ENCODE results near the gene EIF4E2. TPM values are rescaled to one million over a fixed set of nuclear protein-coding genes. Genes with fewer than 3 reads are reported as not detected.

Gene EIF4E2
- total RNA-seq (2022; extraction: Qiagen RNA extraction), result 101 to 174 TPM (median 105 TPM) in 5 replicates

GRCh38 chr2:232550354-232551249 lies at the start of gene EIF4E2, which contains the start of gene TIGD1:
EIF4E2 (plus strand) TSS chr2:232550689; CDS start chr2:232550725, 36 bp downstream.
TIGD1 (minus strand) TSS chr2:232550557; CDS start chr2:232549882, 675 bp downstream.

GRCh38 chr2:232519581-232520438 lies 30.7 kb upstream of the EIF4E2 start, which contains the start of gene PRSS56:
PRSS56 (plus strand) TSS chr2:232520388; CDS start chr2:232520599, 211 bp downstream.

DNA sequence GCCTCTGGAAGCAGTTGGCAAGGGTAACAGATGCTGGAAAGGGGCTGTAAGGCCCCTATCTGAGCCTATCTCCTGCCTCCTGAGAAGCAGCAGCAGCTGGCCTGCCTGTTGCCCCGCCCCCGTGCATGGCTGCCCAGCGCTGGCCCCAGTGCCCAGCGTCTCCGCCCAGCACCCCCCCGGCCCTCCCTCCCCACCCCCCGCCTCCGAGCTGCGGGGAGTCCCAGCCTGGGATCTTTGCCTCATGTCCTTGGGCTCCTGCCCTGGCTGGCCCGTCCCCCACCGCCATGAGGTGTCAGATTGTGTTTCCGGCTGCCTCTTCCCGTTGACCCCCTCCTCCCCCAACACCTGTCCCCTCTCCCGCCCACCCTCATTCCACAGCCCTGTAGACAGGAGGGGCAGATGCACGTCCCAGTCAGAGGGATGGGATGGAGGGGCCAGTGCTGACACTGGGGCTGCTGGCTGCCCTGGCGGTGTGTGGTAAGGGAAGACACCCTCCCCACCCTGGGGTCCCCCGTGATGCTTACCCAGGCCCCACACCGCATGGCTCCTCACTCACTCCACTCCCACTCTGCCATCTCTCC lies 24.6 kb upstream of the EIF4E2 start, which contains the start of gene CHRND:
CHRND (plus strand) TSS at position 370 of the 581 bp plus-strand sequence; CDS start at position 426, 56 bp downstream.

GRCh38 chr2:232539298-232540231 lies 10.9 kb upstream of the EIF4E2 start, which contains the start of gene CHRNG:
CHRNG (plus strand) TSS chr2:232539692; CDS start chr2:232539748, 56 bp downstream.

Other genes with a start within 250 kb of the EIF4E2 start
- 14.4 to 22.1 TPM (median 20.3 TPM) in 5 replicates for gene ALPP, start 171.9 kb upstream of the EIF4E2 start, total RNA-seq (2022; extraction: Qiagen RNA extraction)
- gene ALPG, start 143.8 kb upstream of the EIF4E2 start, total RNA-seq (2022; extraction: Qiagen RNA extraction), result 0.37 to 0.74 TPM (median 0.49 TPM) in 5 replicates
- gene ALPI, start 94.5 kb upstream of the EIF4E2 start, total RNA-seq (2022; extraction: Qiagen RNA extraction), result 0.02 to 0.05 TPM (median 0.04 TPM) in 3 of 5 replicates, not detected in the others
- 0.15 to 0.28 TPM (median 0.21 TPM) in 5 replicates for gene ECEL1, start 62.9 kb upstream of the EIF4E2 start, total RNA-seq (2022; extraction: Qiagen RNA extraction)
- gene PRSS56, start 30.3 kb upstream of the EIF4E2 start, total RNA-seq (2022; extraction: Qiagen RNA extraction), result 0.08 to 0.16 TPM (median 0.12 TPM) in 4 of 5 replicates, not detected in the other
- gene CHRND, start 24.5 kb upstream of the EIF4E2 start, total RNA-seq (2022; extraction: Qiagen RNA extraction), result 0.07 to 0.09 TPM in 2 of 5 replicates, not detected in the others
- gene CHRNG, start 11.0 kb upstream of the EIF4E2 start, total RNA-seq (2022; extraction: Qiagen RNA extraction), result not detected in 5 replicates
- gene TIGD1, start 132 bp upstream of the EIF4E2 start, total RNA-seq (2022; extraction: Qiagen RNA extraction), result 4.1 to 4.9 TPM (median 4.5 TPM) in 5 replicates
- 3.5 to 5.1 TPM (median 4.9 TPM) in 5 replicates for gene EFHD1, start 82.9 kb downstream of the EIF4E2 start, total RNA-seq (2022; extraction: Qiagen RNA extraction)
- gene GIGYF2, start 146.6 kb downstream of the EIF4E2 start, total RNA-seq (2022; extraction: Qiagen RNA extraction), result 24.5 to 34.2 TPM (median 29.1 TPM) in 5 replicates
- gene KCNJ13, start 225.9 kb downstream of the EIF4E2 start, total RNA-seq (2022; extraction: Qiagen RNA extraction), result not detected in 5 replicates